GM12878 (cell line): ENCODE results near the gene LRIT1. TPM values are rescaled to one million over a fixed set of nuclear protein-coding genes. Genes with fewer than 3 reads are reported as not detected.

Experiments used
- ATAC-seq: fragments of 200-7000 bp; cut with Tn5 transposase; 3 replicates; pipeline ENCODE4 v1.9.1; 2020; ENCODE audit warnings: mild to moderate bottlenecking, moderate library complexity
- BruUV-seq: library from RNA; stranded (reverse); fragments of 400-500 nt; replicated peaks from 2 replicates; lab custom pipeline; 2021; lab: Mats Ljungman, UMichigan
- CTCF ChIA-PET: fragments of 300-600 bp; sonication (Branson Sonifier 250); formaldehyde crosslinking; extraction: SDS; loops from one replicate; lab custom pipeline; 2021; ENCODE audit warnings: inconsistent platforms; lab: Yijun Ruan, JAX
- POLR2A ChIA-PET: fragments of 350-600 bp; formaldehyde crosslinking; extraction: SDS; loops from one replicate; lab custom pipeline; 2021; ENCODE audit warnings: inconsistent platforms; lab: Charles Lee
- RAD21 ChIA-PET: fragments of 300-600 bp; sonication (Branson Sonifier 250); formaldehyde crosslinking; loops from one replicate; lab custom pipeline; 2023; ENCODE audit warnings: antibody characterized with exemption; ENCODE audit not compliant: unreplicated experiment; lab: Charles Lee
- SMC1A ChIA-PET: fragments of 300-600 bp; sonication (Branson Sonifier 250); formaldehyde crosslinking; loops from one replicate; lab custom pipeline; 2023; ENCODE audit not compliant: unreplicated experiment, uncharacterized antibody; lab: Charles Lee
- DNase-seq: peaks from one replicate; pipeline ENCODE4 v3.0.0-alpha.2; 2011; ENCODE audit warnings: low read depth, low spot score
- FAIRE-seq: peaks from 3 replicates; lab custom pipeline; 2011; peaks lifted over from hg19 to GRCh38; lab: Jason Lieb, UNC
- H2AFZ ChIP-seq: 2 replicates; pipeline ENCODE4 v1.6.0; 2011; ENCODE audit warnings: low read depth, low read length, control low read depth; ENCODE audit not compliant: control insufficient read depth
- H3K27ac ChIP-seq: 2 replicates; pipeline ENCODE4 v1.5.1; 2011; ENCODE audit warnings: control low read depth; ENCODE audit not compliant: control insufficient read depth, insufficient read depth
- H3K27me3 ChIP-seq, 2 experiments: replicated peaks in 1 of 2; 2 replicates each; pipeline versions ENCODE4 v1.6.0 to v1.6.1; 2011; ENCODE audit warnings: low read length in 1 of 2; ENCODE audit not compliant: control insufficient read depth in 2 of 2, insufficient read depth in 2 of 2
- H3K36me3 ChIP-seq, 2 experiments: 2 replicates each; pipeline ENCODE4 v1.5.1; 2011; ENCODE audit warnings: low read length in 1 of 2; ENCODE audit not compliant: control insufficient read depth in 2 of 2, insufficient read depth in 2 of 2
- H3K4me1 ChIP-seq: 2 replicates; pipeline ENCODE4 v1.6.1; 2011; ENCODE audit warnings: mild to moderate bottlenecking, low read length, moderate library complexity, mixed read lengths; ENCODE audit not compliant: control insufficient read depth, insufficient read depth
- H3K4me2 ChIP-seq: 2 replicates; pipeline ENCODE4 v1.6.0; 2011; ENCODE audit warnings: control low read depth; ENCODE audit not compliant: control insufficient read depth, insufficient read depth
- H3K4me3 ChIP-seq: fragments of 200-600 bp; sonication (generic); 2 replicates; pipeline ENCODE4 v1.5.1; 2016
- H3K79me2 ChIP-seq: 2 replicates; pipeline ENCODE4 v1.6.0; 2011; ENCODE audit warnings: low read length; ENCODE audit not compliant: control insufficient read depth, insufficient read depth
- H3K9ac ChIP-seq: 2 replicates; pipeline ENCODE4 v1.8.0; 2011; ENCODE audit warnings: low read length, control low read depth, mixed read lengths; ENCODE audit not compliant: control insufficient read depth, insufficient read depth
- H3K9me3 ChIP-seq: replicated peaks from 3 replicates; pipeline ENCODE4 v1.5.1; 2011; ENCODE audit warnings: mild to moderate bottlenecking, low read length; ENCODE audit not compliant: control insufficient read depth, insufficient read depth
- H4K20me1 ChIP-seq: 2 replicates; pipeline ENCODE4 v1.6.0; 2011; ENCODE audit not compliant: control insufficient read depth, insufficient read depth
- EZH2 ChIP-seq: IDR thresholded peaks from 2 replicates; pipeline ENCODE4 v1.6.1; 2012; ENCODE audit warnings: low read depth, mild to moderate bottlenecking, control low read depth, inconsistent platforms, low read length, borderline replicate concordance; ENCODE audit not compliant: control insufficient read depth
- HCFC1 ChIP-seq: fragments of 150-350 bp; IDR thresholded peaks from 2 replicates; pipeline ENCODE4 v1.6.1; 2014; ENCODE audit warnings: low read length
- IKZF2 ChIP-seq, 2 experiments: fragments of 450-650 bp; IDR thresholded peaks; 2 replicates each; pipeline ENCODE4 v1.6.1; 2017; ENCODE audit warnings: mild to moderate bottlenecking in 2 of 2, moderate library complexity in 2 of 2
- MAX ChIP-seq: IDR thresholded peaks from 2 replicates; pipeline ENCODE4 v1.6.1; 2012; ENCODE audit warnings: low read depth, low read length, improper control_type of control experiment
- NR2F1 ChIP-seq: fragments of 450-650 bp; conservative IDR thresholded peaks from 2 replicates; pipeline ENCODE4 v1.6.1; 2017; ENCODE audit warnings: mild to moderate bottlenecking
- PML ChIP-seq: IDR thresholded peaks from 2 replicates; pipeline ENCODE4 v1.6.1; 2012; ENCODE audit warnings: low read length, inconsistent platforms
- POLR2AphosphoS2 ChIP-seq: IDR thresholded peaks from 2 replicates; pipeline ENCODE4 v1.6.1; 2011; ENCODE audit warnings: low read depth, mild to moderate bottlenecking, low read length, improper control_type of control experiment, moderate library complexity
- POU2F2 ChIP-seq: IDR thresholded peaks from 3 replicates; pipeline ENCODE4 v1.6.1; 2011; ENCODE audit warnings: low read depth, mild to moderate bottlenecking, low read length, borderline replicate concordance
- RFX5 ChIP-seq: IDR thresholded peaks from 2 replicates; pipeline ENCODE4 v1.6.1; 2011; ENCODE audit warnings: low read depth, low read length, improper control_type of control experiment
- SIN3A ChIP-seq: IDR thresholded peaks from 2 replicates; pipeline ENCODE4 v1.6.1; 2012; ENCODE audit warnings: low read depth, low read length, improper control_type of control experiment
- SMAD1 ChIP-seq: fragments of 450-650 bp; IDR thresholded peaks from 2 replicates; pipeline ENCODE4 v1.6.1; 2018; ENCODE audit warnings: mild to moderate bottlenecking, low read depth; ENCODE audit not compliant: partially characterized antibody
- SPI1 ChIP-seq: IDR thresholded peaks from 2 replicates; pipeline ENCODE4 v1.6.1; 2011; ENCODE audit warnings: low read depth, mild to moderate bottlenecking, low read length, moderate library complexity, borderline replicate concordance; ENCODE audit not compliant: insufficient read depth
- TAF1 ChIP-seq: IDR thresholded peaks from 2 replicates; pipeline ENCODE4 v1.6.1; 2011; ENCODE audit warnings: mild to moderate bottlenecking, low read depth, low read length, borderline replicate concordance
- ZNF24 ChIP-seq: fragments of 450-650 bp; IDR thresholded peaks from 2 replicates; pipeline ENCODE4 v1.6.1; 2017; ENCODE audit warnings: antibody characterized with exemption, mild to moderate bottlenecking
- ZNF687 ChIP-seq: fragments of 450-650 bp; IDR thresholded peaks from 2 replicates; pipeline ENCODE4 v1.6.1; 2017; ENCODE audit warnings: mild to moderate bottlenecking, moderate library complexity
- ZSCAN29 ChIP-seq: fragments of 450-650 bp; IDR thresholded peaks from 2 replicates; pipeline ENCODE4 v1.6.1; 2017; ENCODE audit warnings: mild to moderate bottlenecking, moderate library complexity
- WGBS: methylation state at CpG from one replicate; pipeline ENCODE4 v1.1.6; 2016; ENCODE audit warnings: low lambda C conversion rate; ENCODE audit not compliant: insufficient replicate concordance, insufficient coverage; ENCODE audit errors: missing lambda C conversion rate; 5-methylcytosine and 5-hydroxymethylcytosine counted together
- in situ Hi-C: fragments of 300-500 bp; cut with MboI; formaldehyde crosslinking; loops from 9 replicates; pipeline ENCODE4 v1.14.3; 2018; ENCODE audit warnings: mixed read lengths
- intact Hi-C: fragments of 100-400 bp; cut with micrococcal nuclease; formaldehyde crosslinking; loops from one replicate; pipeline ENCODE4 v1.14.2; 2022; ENCODE audit not compliant: unreplicated experiment
- polyA plus RNA-seq, 11 experiments: library from polyadenylated mRNA; depleted of rRNA in 4 of 11; unstranded in 6 of 11; stranded (reverse) in 5 of 11; fragments of >200 nt; fragmentation: Nextera tagmentation in 4 of 11; fragmentation: Illumina TruSeq in 1 of 11; extraction: Ambion mirVana in 4 of 11; extraction: Trizol in 1 of 11; gene quantifications; 1 replicate in 1 of 11; 2 replicates in 10 of 11; pipeline versions ENCODE4 v1.2.1 to v1.2.3, GENCODE V29; 2011 to 2016; ENCODE audit warnings: inconsistent platforms in 2 of 11, missing spikeins in 2 of 11, low read depth in 1 of 11
- total RNA-seq, 4 experiments: library from RNA; depleted of rRNA in 3 of 4; stranded (reverse); fragments of >200 nt in 3 of 4; fragmentation: Illumina TruSeq in 1 of 4; extraction: Trizol in 1 of 4; gene quantifications; 2 replicates each; pipeline versions ENCODE4 v1.2.1 to v1.2.3, GENCODE V29; 2013 to 2021

The LRIT1 gene
- total and polyA plus RNA-seq, 10 of the 15 experiments (the other 5 are each of a cell fraction or from before 2014, with no cell fraction given), result not detected

- Histone ChIP-seq H3K9me3 (no peaks in the 10 kb centered on the region), H3K36me3 (no peaks in the 10 kb centered on the region), H3K9ac (no peak overlapping the region), H3K4me1 (no peaks in the 10 kb centered on the region), H2AFZ (no peak overlapping the region), H3K27ac (no peak overlapping the region), H3K4me3 (no peak overlapping the region), H3K27me3 (no peaks in the 10 kb centered on the region; a peak in 2 of 4 replicates), H3K79me2 (no peaks in the 10 kb centered on the region), H3K4me2 (no peak overlapping the region), H4K20me1 (no peaks in the 10 kb centered on the region)
- CTCF ChIA-PET, result interaction anchor here (1.8 kb wide), 1 partner anchor 13 kb away, joined by 10 read pairs; no protein-coding TSS in a partner anchor
- SMC1A ChIA-PET, result no interaction called here
- RAD21 ChIA-PET, result no interaction called here
- WGBS, result 15% methylated on average over 4 of the region's 4 CpGs
- FAIRE-seq (no peak), DNase-seq (no peak), ATAC-seq (no peak)
- TF ChIP-seq ZSCAN29 (no peak), PML (no peak), IKZF2 (IDR thresholded peaks at IDR 0.05) (no peak), POLR2AphosphoS2 (no peak)
- no TSS peak for BruUV-seq
- POLR2A ChIA-PET, result no interaction called here
- in situ Hi-C loops, result no loop called here
- intact Hi-C loops, result no loop called here
These were observed 13.5 kb downstream of the LRIT1 start for GRCh38 chr10:84227810-84228209.

GRCh38 chr10:84226616-84227015 is 14.7 kb downstream of the LRIT1 start:
- SMC1A ChIA-PET, result no interaction called here
- TF ChIP-seq RFX5 (no peak), ZNF24 (no peak), EZH2 (no peak), SMAD1 (no peak), TAF1 (no peak), ZNF687 (no peak), POU2F2 (no peak), SPI1 (no peak), NR2F1 (no peak), MAX (no peak), HCFC1 (no peak), ZSCAN29 (no peak), SIN3A (no peak)

More at GRCh38 chr10:84226616-84227015, 14.7 kb downstream of the LRIT1 start:
- H3K27me3 ChIP-seq, result no peaks in the 10 kb centered on the region; a peak in 1 of 4 replicates
- ATAC-seq (no peak), DNase-seq (no peak), FAIRE-seq (no peak)
- H3K9me3 ChIP-seq, result no peaks in the 10 kb centered on the region
- no peak overlapping the region for H2AFZ ChIP-seq
- intact Hi-C loops, result no loop called here
- H3K4me3 ChIP-seq, result no peak overlapping the region
- H3K4me2 ChIP-seq, result no peak overlapping the region
- in situ Hi-C loops, result no loop called here
- POLR2A ChIA-PET, result no interaction called here
- no TSS peak for BruUV-seq
- RAD21 ChIA-PET, result no interaction called here
- 12% methylated on average over 3 of the region's 3 CpGs for WGBS
- CTCF ChIA-PET, result interaction anchor here (1.1 to 1.8 kb wide), 2 partner anchors 12 to 21 kb away, joined by 4 to 10 read pairs; no protein-coding TSS in a partner anchor
- H3K9ac ChIP-seq, result no peak overlapping the region
- H3K4me1 ChIP-seq, result no peaks in the 10 kb centered on the region
- no peak overlapping the region for H3K27ac ChIP-seq
- no peaks in the 10 kb centered on the region for H4K20me1 ChIP-seq
- no peaks in the 10 kb centered on the region for H3K36me3 ChIP-seq
- H3K79me2 ChIP-seq, result no peaks in the 10 kb centered on the region
